Measurements from ENCODE around the gene RNF26.

Gene RNF26

GRCh38 chr11:119334174-119334930, at the start of gene RNF26:
Gene RNF26 (plus strand): TSS chr11:119334527. CDS start chr11:119335123, 596 bp downstream.
- DNase-seq (ENCODE audit: low read depth), result peak; percentile 85

- no peak for DNase-seq (ENCODE audit: low read depth)
These were observed 48.9 kb upstream of the RNF26 start for GRCh38 chr11:119285431-119285830.

GRCh38 chr11:119288219-119288618, 46.1 kb upstream of the RNF26 start:
- DNase-seq (ENCODE audit: low read depth), result no peak

GRCh38 chr11:119290894-119291497, 43.3 kb upstream of the RNF26 start:
- no peak for DNase-seq (ENCODE audit: low read depth)

- no peak for DNase-seq (ENCODE audit: low read depth)
These were observed 40.9 kb upstream of the RNF26 start for GRCh38 chr11:119293461-119293860.

GRCh38 chr11:119295178-119295577, 39.1 kb upstream of the RNF26 start:
- DNase-seq (ENCODE audit: low read depth), result no peak

GRCh38 chr11:119297938-119298337, 36.4 kb upstream of the RNF26 start:
- DNase-seq (ENCODE audit: low read depth), result no peak

GRCh38 chr11:119298726-119299125, 35.6 kb upstream of the RNF26 start:
- no peak for DNase-seq (ENCODE audit: low read depth)

GRCh38 chr11:119299416-119299815, 34.9 kb upstream of the RNF26 start:
- DNase-seq (ENCODE audit: low read depth), result no peak

- DNase-seq (ENCODE audit: low read depth), result no peak
These were observed 33.9 kb upstream of the RNF26 start for GRCh38 chr11:119300198-119300964.

- no peak for DNase-seq (ENCODE audit: low read depth)
These were observed 31.1 kb upstream of the RNF26 start for GRCh38 chr11:119303227-119303718.

- DNase-seq (ENCODE audit: low read depth), result no peak
These were observed 28.6 kb upstream of the RNF26 start for GRCh38 chr11:119305556-119306372.

- DNase-seq (ENCODE audit: low read depth), result no peak
These were observed 27.9 kb upstream of the RNF26 start for GRCh38 chr11:119306373-119306890.

- DNase-seq (ENCODE audit: low read depth), result no peak
These were observed 27.1 kb upstream of the RNF26 start for GRCh38 chr11:119307219-119307618.

- DNase-seq (ENCODE audit: low read depth), result no peak
These were observed 26.4 kb upstream of the RNF26 start for GRCh38 chr11:119307974-119308373.

GRCh38 chr11:119309411-119309810, 24.9 kb upstream of the RNF26 start:
- DNase-seq (ENCODE audit: low read depth), result no peak

- no peak for DNase-seq (ENCODE audit: low read depth)
These were observed 24.2 kb upstream of the RNF26 start for GRCh38 chr11:119309953-119310681.

- DNase-seq (ENCODE audit: low read depth), result no peak
These were observed 23.7 kb upstream of the RNF26 start for GRCh38 chr11:119310682-119311052.

- no peak for DNase-seq (ENCODE audit: low read depth)
These were observed 19.6 kb upstream of the RNF26 start for GRCh38 chr11:119314726-119315125.

- no peak for DNase-seq (ENCODE audit: low read depth)
These were observed 19.0 kb upstream of the RNF26 start for GRCh38 chr11:119315131-119316015.
